Measurements from ENCODE around the gene HS6ST3.

HS6ST3 gene

DNA sequence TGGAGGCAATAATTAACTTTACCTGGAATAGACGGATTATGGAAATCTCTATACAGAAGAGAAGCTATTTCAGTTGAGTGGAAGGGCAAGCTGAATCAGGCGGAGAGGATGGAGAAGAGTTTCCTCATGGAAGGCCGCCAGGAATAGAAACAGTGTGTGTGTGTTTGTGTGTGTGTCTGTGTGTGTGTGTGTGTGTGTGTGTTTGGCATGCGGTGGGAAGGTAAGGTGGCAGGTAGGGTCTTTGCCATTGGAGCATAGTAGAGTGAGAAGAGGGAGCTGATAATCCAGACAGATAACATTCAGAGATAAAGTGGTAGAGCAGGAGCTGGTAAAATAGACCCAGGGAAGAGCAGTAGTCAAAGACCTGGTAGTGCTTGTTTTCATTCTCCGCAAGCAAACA, 9.2 kb upstream of the HS6ST3 start:
- in situ Hi-C loops (cut with MboI; ENCODE audit: low sequenced_read_pairs, unreplicated experiment): no loop called here
- TF ChIP-seq, protein P1, sequence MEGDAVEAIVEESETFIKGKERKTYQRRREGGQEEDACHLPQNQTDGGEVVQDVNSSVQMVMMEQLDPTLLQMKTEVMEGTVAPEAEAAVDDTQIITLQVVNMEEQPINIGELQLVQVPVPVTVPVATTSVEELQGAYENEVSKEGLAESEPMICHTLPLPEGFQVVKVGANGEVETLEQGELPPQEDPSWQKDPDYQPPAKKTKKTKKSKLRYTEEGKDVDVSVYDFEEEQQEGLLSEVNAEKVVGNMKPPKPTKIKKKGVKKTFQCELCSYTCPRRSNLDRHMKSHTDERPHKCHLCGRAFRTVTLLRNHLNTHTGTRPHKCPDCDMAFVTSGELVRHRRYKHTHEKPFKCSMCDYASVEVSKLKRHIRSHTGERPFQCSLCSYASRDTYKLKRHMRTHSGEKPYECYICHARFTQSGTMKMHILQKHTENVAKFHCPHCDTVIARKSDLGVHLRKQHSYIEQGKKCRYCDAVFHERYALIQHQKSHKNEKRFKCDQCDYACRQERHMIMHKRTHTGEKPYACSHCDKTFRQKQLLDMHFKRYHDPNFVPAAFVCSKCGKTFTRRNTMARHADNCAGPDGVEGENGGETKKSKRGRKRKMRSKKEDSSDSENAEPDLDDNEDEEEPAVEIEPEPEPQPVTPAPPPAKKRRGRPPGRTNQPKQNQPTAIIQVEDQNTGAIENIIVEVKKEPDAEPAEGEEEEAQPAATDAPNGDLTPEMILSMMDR (IDR thresholded peaks at IDR 0.05; ENCODE audit: borderline replicate concordance, control extremely low read depth, extremely low read depth, insufficient read depth, missing control alignments): no peak
- DNase-seq (ENCODE audit: low spot score): no peak

DNA sequence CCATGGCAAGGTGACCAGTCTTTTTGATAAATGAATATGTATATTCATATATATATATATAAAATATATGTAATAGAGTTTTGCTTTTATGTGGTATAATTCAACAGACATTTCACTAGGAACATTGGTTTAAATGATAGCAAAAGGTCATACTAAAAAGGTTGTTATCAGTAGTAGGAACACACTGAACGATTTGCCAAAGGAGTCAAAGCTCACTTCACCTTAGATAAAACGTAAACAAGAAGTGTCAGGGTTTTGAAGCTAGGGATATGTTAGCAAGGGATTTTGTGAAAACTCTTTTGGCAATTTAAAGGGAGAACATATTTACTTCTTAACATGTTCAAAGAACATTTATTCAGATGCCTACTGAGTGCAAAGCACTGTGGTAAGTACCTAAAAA, 8.0 kb upstream of the HS6ST3 start:
- TF ChIP-seq, protein P1 (IDR thresholded peaks at IDR 0.05; ENCODE audit: borderline replicate concordance, control extremely low read depth, extremely low read depth, insufficient read depth, missing control alignments): no peak
- in situ Hi-C loops (cut with MboI; ENCODE audit: low sequenced_read_pairs, unreplicated experiment): no loop called here

DNA sequence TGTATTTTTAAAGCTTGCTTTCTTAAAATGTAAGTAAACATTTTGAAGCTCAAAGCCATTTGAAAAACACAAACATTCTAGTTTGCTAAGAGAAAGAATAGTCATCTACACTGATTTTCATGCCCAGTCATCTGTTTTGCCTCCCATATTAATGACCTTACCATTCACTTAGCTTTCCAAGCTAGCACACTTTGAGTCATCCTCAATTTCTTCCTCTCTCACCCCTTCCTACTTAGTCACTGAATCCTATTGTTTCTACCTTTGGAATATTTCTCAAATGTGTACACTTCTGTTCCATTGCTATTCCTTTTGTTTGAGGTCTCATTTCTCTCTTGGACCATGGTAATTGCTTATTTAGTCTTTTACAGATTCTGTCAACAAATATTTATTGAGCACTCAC, 7.3 kb upstream of the HS6ST3 start:
- in situ Hi-C loops (cut with MboI; ENCODE audit: low sequenced_read_pairs, unreplicated experiment): no loop called here
- TF ChIP-seq, protein P1 (IDR thresholded peaks at IDR 0.05; ENCODE audit: borderline replicate concordance, control extremely low read depth, extremely low read depth, insufficient read depth, missing control alignments): no peak

More for the DNA sequence above, 8.0 kb upstream of the HS6ST3 start:
- no peak for DNase-seq (ENCODE audit: low spot score)

DNA sequence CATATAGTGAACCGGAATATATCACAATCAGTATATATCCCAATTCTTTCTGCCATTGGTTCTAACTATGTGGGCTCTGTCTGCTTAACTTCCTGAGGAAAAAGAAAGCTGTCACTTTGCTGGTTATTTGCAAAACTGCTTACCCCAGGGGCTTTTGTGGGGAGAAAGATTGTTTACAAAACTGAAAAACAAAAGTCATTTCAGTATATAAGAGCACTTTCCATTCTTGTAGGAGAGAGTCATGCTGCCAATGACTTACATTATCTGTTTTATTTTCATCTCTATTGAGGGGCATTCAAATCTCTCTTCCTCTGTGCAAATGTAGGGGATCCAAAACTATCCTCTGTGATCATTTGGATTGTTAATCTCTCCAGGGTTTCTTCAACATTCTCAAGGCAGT, 3.2 kb upstream of the HS6ST3 start:
- in situ Hi-C loops (cut with MboI; ENCODE audit: low sequenced_read_pairs, unreplicated experiment): no loop called here
- TF ChIP-seq, protein P1 (IDR thresholded peaks at IDR 0.05; ENCODE audit: borderline replicate concordance, control extremely low read depth, extremely low read depth, insufficient read depth, missing control alignments): no peak
- no peak for DNase-seq (ENCODE audit: low spot score)

More for the DNA sequence above, 7.3 kb upstream of the HS6ST3 start:
- no peak for DNase-seq (ENCODE audit: low spot score)

DNA sequence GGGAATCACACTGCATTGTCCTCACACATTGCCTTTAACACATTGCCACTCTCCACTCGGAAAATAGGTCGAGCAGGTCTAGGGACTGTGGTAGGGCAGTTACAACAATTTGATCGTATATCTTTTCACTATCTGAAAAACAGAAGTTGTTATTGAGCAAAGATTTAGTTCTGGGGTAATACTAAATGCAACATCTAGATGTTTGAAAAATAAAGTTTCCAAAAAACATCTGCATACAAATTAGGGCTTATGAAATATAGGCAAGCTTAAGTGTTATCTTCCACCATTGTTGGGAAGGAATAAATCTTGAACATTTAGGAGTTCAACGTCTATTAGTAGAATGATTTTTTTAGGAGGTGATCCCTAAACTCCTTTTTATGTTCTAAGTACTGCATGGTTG, 768 bp upstream of the HS6ST3 start:
- in situ Hi-C loops (cut with MboI; ENCODE audit: low sequenced_read_pairs, unreplicated experiment): no loop called here

DNA sequence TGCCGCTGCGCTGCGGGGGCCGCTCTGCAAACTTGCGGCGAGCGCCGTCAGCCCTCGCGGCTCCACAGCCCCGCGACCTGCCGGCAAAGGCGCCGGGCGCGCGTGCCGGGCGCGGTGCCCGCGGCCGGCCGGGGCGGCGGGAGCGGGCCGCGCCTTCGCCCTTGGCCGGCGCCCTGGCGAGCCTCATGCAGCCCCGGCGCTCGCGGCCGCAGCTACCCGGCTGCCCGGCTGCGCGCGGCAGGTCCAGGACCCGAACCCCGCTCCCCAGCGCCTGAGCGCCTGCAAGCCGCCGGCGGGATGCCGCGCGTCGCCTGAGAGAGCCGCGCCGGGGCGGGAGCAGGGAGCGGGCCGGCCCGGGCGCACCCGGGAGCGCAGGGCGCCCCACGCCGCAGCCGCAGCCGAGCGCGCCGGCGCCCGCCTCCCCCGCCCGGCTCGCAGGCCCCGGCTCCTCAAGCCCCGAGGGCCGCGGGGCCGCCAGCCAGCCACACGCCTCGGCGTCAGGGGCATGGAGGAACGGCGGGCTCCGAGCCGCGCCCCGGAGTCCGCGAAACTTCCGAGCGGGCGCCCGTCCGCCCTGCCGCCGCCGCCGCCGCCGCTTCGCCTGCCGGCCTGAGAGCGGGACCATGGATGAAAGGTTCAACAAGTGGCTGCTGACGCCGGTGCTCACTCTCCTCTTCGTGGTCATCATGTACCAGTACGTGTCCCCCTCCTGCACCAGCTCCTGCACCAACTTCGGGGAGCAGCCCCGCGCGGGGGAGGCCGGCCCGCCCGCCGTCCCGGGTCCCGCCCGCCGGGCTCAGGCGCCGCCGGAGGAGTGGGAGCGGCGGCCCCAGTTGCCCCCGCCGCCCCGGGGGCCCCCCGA, 564 bp downstream of the HS6ST3 start:
- in situ Hi-C loops (cut with MboI; ENCODE audit: low sequenced_read_pairs, unreplicated experiment): no loop called here
- TF ChIP-seq, protein P1 (IDR thresholded peaks at IDR 0.05; ENCODE audit: borderline replicate concordance, control extremely low read depth, extremely low read depth, insufficient read depth, missing control alignments): no peak
- DNase-seq (ENCODE audit: low spot score): peak; percentile 59

More for the DNA sequence above, 768 bp upstream of the HS6ST3 start:
- TF ChIP-seq, protein P1 (IDR thresholded peaks at IDR 0.05; ENCODE audit: borderline replicate concordance, control extremely low read depth, extremely low read depth, insufficient read depth, missing control alignments): no peak
- DNase-seq (ENCODE audit: low spot score): no peak
